Neural progenitor cell (in vitro differentiated cells): ENCODE results near the gene PODXL2. TPM values are rescaled to one million over a fixed set of nuclear protein-coding genes. Genes with fewer than 3 reads are reported as not detected.

Source experiments
- DNase-seq: peaks from one replicate; pipeline ENCODE4 v3.0.0-alpha.2; 2016; ENCODE audit warnings: low spot score
- H2AFZ ChIP-seq: fragments of 200-600 bp; sonication (generic); replicated peaks from 2 replicates; pipeline ENCODE4 v1.6.1; 2016; ENCODE audit warnings: antibody characterized with exemption
- H3F3A ChIP-seq: fragments of 200-600 bp; sonication (generic); 2 replicates; pipeline ENCODE4 v1.6.1; 2016; ENCODE audit warnings: antibody characterized with exemption, low read depth
- H3K27ac ChIP-seq: fragments of 200-600 bp; sonication (generic); 2 replicates; pipeline ENCODE4 v1.5.1; 2016; ENCODE audit warnings: mild to moderate bottlenecking
- H3K27me3 ChIP-seq: fragments of 200-600 bp; sonication (generic); 2 replicates; pipeline ENCODE4 v1.6.1; 2016; ENCODE audit warnings: mild to moderate bottlenecking, moderate library complexity
- H3K36me3 ChIP-seq: fragments of 200-600 bp; sonication (generic); 2 replicates; pipeline ENCODE4 v1.5.1; 2016
- H3K4me1 ChIP-seq: fragments of 200-600 bp; sonication (generic); 2 replicates; pipeline ENCODE4 v1.6.1; 2016; ENCODE audit warnings: mixed run types
- H3K4me2 ChIP-seq: fragments of 200-600 bp; sonication (generic); 2 replicates; pipeline ENCODE4 v1.6.1; 2016
- H3K4me3 ChIP-seq: fragments of 200-600 bp; sonication (generic); 2 replicates; pipeline ENCODE4 v1.5.1; 2016
- H3K79me2 ChIP-seq: fragments of 200-600 bp; sonication (generic); 2 replicates; pipeline ENCODE4 v1.6.1; 2016; ENCODE audit warnings: low read depth
- H3K9ac ChIP-seq: fragments of 200-600 bp; sonication (generic); 2 replicates; pipeline ENCODE4 v1.6.1; 2016
- H3K9me3 ChIP-seq: fragments of 200-600 bp; sonication (generic); 2 replicates; pipeline ENCODE4 v1.5.1; 2016; ENCODE audit warnings: low read depth
- H4K20me1 ChIP-seq: fragments of 200-600 bp; sonication (generic); 2 replicates; pipeline ENCODE4 v1.6.1; 2016; ENCODE audit warnings: low read depth
- H3K27ac Mint-ChIP-seq: 3 replicates; pipeline ENCODE4 v1.8.0; 2021; ENCODE audit warnings: mixed read lengths
- H3K27me3 Mint-ChIP-seq: 2 replicates; pipeline ENCODE4 v1.8.0; 2022; ENCODE audit warnings: low read depth, mild to moderate bottlenecking, inconsistent platforms, moderate library complexity, mixed read lengths; ENCODE audit not compliant: insufficient read depth
- H3K36me3 Mint-ChIP-seq: 3 replicates; pipeline ENCODE4 v1.8.0; 2021; ENCODE audit warnings: mixed read lengths
- H3K4me1 Mint-ChIP-seq: 3 replicates; pipeline ENCODE4 v1.8.0; 2021; ENCODE audit warnings: mixed read lengths
- H3K4me3 Mint-ChIP-seq: 3 replicates; pipeline ENCODE4 v1.8.0; 2021; ENCODE audit warnings: mild to moderate bottlenecking, moderate library complexity, mixed read lengths
- H3K9me3 Mint-ChIP-seq: 3 replicates; pipeline ENCODE4 v1.8.0; 2020; ENCODE audit warnings: mixed read lengths
- EZH2 ChIP-seq: fragments of 200-600 bp; sonication (generic); IDR thresholded peaks from 2 replicates; pipeline ENCODE4 v1.6.1; 2017; ENCODE audit warnings: antibody characterized with exemption, mild to moderate bottlenecking, moderate library complexity
- EZH2phosphoT487 ChIP-seq: fragments of 200-600 bp; sonication (generic); IDR thresholded peaks from 2 replicates; pipeline ENCODE4 v1.6.1; 2017; ENCODE audit warnings: antibody characterized with exemption
- total RNA-seq: library from RNA; depleted of rRNA; stranded (reverse); fragments of >200 nt; gene quantifications from 2 replicates; pipeline ENCODE4 v1.2.3, GENCODE V29; 2015; ENCODE audit warnings: low replicate concordance
- TF ChIP-seq, protein P1 (sequence below): fragments of 200-600 bp; sonication (generic); IDR thresholded peaks from 2 replicates; pipeline ENCODE4 v1.5.1; 2017; ENCODE audit warnings: antibody characterized with exemption, mild to moderate bottlenecking

PODXL2 gene
- total RNA-seq, 1 donor from 2014 or later: 18.4 TPM

DNA sequence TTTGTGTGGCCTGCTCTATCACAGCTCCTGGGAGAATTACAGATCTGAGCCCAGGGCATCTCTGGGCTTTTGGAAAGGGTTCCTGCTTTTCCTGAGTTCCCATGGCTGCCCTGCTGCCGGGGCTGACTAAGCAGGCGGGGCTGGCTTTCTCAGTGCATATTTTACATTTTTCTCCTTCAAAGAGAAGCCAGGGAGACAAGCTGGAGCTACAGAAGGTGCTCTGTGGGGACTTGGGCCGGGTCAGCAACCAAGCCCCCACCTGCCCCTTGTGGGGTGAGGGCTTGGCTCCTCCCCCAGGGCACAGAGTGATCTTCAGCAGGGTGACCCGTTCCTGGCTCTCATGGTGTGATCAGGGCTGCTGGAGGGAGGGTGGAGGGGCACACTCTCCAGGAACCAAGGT lies 61.1 kb downstream of the PODXL2 start:
- H3K4me2 ChIP-seq: no peak overlapping the region
- H3K36me3 Mint-ChIP-seq: no peaks in the 10 kb centered on the region
- H3K9me3 Mint-ChIP-seq: no peaks in the 10 kb centered on the region

DNA sequence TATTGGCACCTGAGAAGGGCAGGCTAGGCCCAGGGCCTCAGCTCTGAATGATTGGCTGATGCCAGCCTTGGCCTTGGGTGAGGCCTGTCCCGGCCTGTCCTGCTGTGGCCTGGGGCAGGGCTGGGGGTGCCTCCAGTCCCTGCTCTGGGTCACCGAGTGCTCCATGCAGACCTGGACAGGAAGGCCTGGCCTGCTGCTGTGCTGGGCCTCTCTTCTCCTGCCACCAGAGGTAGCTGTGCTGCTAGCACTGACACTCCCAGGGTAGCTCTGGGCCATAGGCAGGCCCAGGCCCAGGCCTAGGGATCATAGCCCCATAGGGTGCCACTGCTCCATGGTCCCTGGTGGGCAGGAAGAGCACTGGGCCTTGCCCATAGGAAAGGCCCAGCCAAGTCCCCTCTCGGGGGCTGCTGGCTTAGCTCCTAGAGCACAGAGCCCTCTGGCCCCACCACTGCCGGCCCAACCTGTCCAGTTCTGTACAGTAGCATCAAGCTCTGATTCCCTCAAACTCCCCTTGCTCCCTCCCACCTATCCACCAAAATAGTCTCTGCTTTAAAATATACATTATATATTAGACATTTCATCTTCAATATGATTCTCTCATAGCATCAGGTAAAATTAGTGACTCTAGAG lies 62.0 kb downstream of the PODXL2 start:
- H3K27ac ChIP-seq: no peak overlapping the region
- H3F3A ChIP-seq: peaks cover 8% of the 10 kb centered on the region
- no peaks in the 10 kb centered on the region for H4K20me1 ChIP-seq
- H3K4me2 ChIP-seq: no peak overlapping the region
- H3K27ac Mint-ChIP-seq: no peak overlapping the region
- no peaks in the 10 kb centered on the region for H3K36me3 ChIP-seq
- H3K9me3 ChIP-seq: no peaks in the 10 kb centered on the region
- H3K27me3 Mint-ChIP-seq: peaks cover 6% of the 10 kb centered on the region
- no peaks in the 10 kb centered on the region for H3K36me3 Mint-ChIP-seq
- TF ChIP-seq EZH2: no peak
- TF ChIP-seq EZH2phosphoT487: no peak
- TF ChIP-seq, protein P1, sequence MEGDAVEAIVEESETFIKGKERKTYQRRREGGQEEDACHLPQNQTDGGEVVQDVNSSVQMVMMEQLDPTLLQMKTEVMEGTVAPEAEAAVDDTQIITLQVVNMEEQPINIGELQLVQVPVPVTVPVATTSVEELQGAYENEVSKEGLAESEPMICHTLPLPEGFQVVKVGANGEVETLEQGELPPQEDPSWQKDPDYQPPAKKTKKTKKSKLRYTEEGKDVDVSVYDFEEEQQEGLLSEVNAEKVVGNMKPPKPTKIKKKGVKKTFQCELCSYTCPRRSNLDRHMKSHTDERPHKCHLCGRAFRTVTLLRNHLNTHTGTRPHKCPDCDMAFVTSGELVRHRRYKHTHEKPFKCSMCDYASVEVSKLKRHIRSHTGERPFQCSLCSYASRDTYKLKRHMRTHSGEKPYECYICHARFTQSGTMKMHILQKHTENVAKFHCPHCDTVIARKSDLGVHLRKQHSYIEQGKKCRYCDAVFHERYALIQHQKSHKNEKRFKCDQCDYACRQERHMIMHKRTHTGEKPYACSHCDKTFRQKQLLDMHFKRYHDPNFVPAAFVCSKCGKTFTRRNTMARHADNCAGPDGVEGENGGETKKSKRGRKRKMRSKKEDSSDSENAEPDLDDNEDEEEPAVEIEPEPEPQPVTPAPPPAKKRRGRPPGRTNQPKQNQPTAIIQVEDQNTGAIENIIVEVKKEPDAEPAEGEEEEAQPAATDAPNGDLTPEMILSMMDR: peak; percentile 64
- H3K4me1 ChIP-seq: peaks cover 28% of the 10 kb centered on the region
- peaks cover 13% of the 10 kb centered on the region for H3K4me1 Mint-ChIP-seq
- no peak overlapping the region for H2AFZ ChIP-seq
- H3K9ac ChIP-seq: no peak overlapping the region
- no peaks in the 10 kb centered on the region for H3K9me3 Mint-ChIP-seq
- H3K79me2 ChIP-seq: no peaks in the 10 kb centered on the region
- H3K4me3 ChIP-seq: no peak overlapping the region
- H3K4me3 Mint-ChIP-seq: no peak overlapping the region
- DNase-seq: peak; percentile 73
- H3K27me3 ChIP-seq: no peaks in the 10 kb centered on the region

More for the DNA sequence above, 61.1 kb downstream of the PODXL2 start:
- H3K9me3 ChIP-seq: no peaks in the 10 kb centered on the region
- peak overlapping the region; percentile 53 for H3K27ac Mint-ChIP-seq
- H3K27me3 ChIP-seq: no peaks in the 10 kb centered on the region
- no peak overlapping the region for H3K9ac ChIP-seq
- H3K27ac ChIP-seq: no peak overlapping the region
- peaks cover 28% of the 10 kb centered on the region for H3K4me1 ChIP-seq
- H3K4me3 Mint-ChIP-seq: no peak overlapping the region
- no peaks in the 10 kb centered on the region for H3K79me2 ChIP-seq
- peaks cover 13% of the 10 kb centered on the region for H3K4me1 Mint-ChIP-seq
- TF ChIP-seq, protein P1: no peak
- TF ChIP-seq EZH2 (no peak), EZH2phosphoT487 (no peak)
- peaks cover 8% of the 10 kb centered on the region for H3F3A ChIP-seq
- peak overlapping the region; percentile 58 for H2AFZ ChIP-seq
- peaks cover 6% of the 10 kb centered on the region for H3K27me3 Mint-ChIP-seq
- no peak overlapping the region for H3K4me3 ChIP-seq
- H4K20me1 ChIP-seq: no peaks in the 10 kb centered on the region
- no peak for DNase-seq
- H3K36me3 ChIP-seq: no peaks in the 10 kb centered on the region

DNA sequence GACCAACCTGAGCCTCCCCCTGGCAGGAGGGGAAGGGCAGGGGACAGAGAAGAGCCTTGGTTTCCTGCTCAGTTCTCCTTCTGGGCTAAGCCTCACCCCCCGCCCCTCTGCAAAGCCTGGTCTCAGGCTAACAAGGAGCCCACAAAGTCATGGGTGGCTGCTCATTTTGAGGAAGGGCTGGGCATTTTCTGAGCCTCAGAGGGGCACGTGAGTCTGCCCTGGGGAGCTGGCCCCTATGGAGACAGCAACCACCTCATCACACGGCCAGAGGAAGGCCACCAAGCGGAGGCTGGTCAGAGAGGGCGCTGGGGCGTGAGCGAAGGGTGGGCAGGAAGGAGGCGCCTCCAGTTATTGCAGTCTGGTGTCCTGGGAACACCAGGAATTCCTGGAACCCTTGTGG lies 62.5 kb downstream of the PODXL2 start:
- H3K79me2 ChIP-seq: no peaks in the 10 kb centered on the region

More for the DNA sequence above, 62.5 kb downstream of the PODXL2 start:
- no peaks in the 10 kb centered on the region for H3K36me3 ChIP-seq
- Mint-ChIP-seq H3K4me1 (peaks cover 13% of the 10 kb centered on the region), H3K27ac (no peak overlapping the region), H3K36me3 (no peaks in the 10 kb centered on the region), H3K9me3 (no peaks in the 10 kb centered on the region), H3K4me3 (no peak overlapping the region), H3K27me3 (peaks cover 6% of the 10 kb centered on the region)
- no peak overlapping the region for H3K4me2 ChIP-seq
- TF ChIP-seq EZH2phosphoT487: no peak
- TF ChIP-seq, protein P1: no peak
- no peak for TF ChIP-seq EZH2
- no peaks in the 10 kb centered on the region for H3K9me3 ChIP-seq
- peaks cover 28% of the 10 kb centered on the region for H3K4me1 ChIP-seq
- H2AFZ ChIP-seq: no peak overlapping the region
- H3K27ac ChIP-seq: no peak overlapping the region
- H3K4me3 ChIP-seq: no peak overlapping the region
- peaks cover 8% of the 10 kb centered on the region for H3F3A ChIP-seq
- no peak overlapping the region for H3K9ac ChIP-seq
- no peaks in the 10 kb centered on the region for H4K20me1 ChIP-seq
- H3K27me3 ChIP-seq: no peaks in the 10 kb centered on the region
- DNase-seq: no peak
